GM06990 (cell line): ENCODE results near the gene HDHD5.
A peak's percentile ranks its signal among the peaks of the same experiment; 100 is the strongest.

Source experiments
- DNase-seq: peaks from one replicate; pipeline ENCODE4 v3.0.0-alpha.2; 2011; ENCODE audit not compliant: insufficient read length; ENCODE audit errors: extremely low read depth
- H3K27me3 ChIP-seq: replicated peaks from 2 replicates; pipeline ENCODE4 v1.6.0; 2011; ENCODE audit warnings: low read length; ENCODE audit not compliant: control insufficient read depth, insufficient read depth
- H3K36me3 ChIP-seq: 2 replicates; pipeline ENCODE4 v1.5.1; 2011; ENCODE audit warnings: low read length; ENCODE audit not compliant: control insufficient read depth, insufficient read depth
- H3K4me3 ChIP-seq: replicated peaks from 2 replicates; pipeline ENCODE4 v1.5.1; 2011; ENCODE audit warnings: low read depth, mild to moderate bottlenecking, control low read depth, low read length
- TF ChIP-seq, protein P1 (sequence below): IDR thresholded peaks from 2 replicates; pipeline ENCODE4 v1.5.1; 2011; ENCODE audit warnings: low read length, control low read depth, mild to moderate bottlenecking, inconsistent platforms; ENCODE audit not compliant: insufficient read depth, poor library complexity, severe bottlenecking

The HDHD5 gene

DNA sequence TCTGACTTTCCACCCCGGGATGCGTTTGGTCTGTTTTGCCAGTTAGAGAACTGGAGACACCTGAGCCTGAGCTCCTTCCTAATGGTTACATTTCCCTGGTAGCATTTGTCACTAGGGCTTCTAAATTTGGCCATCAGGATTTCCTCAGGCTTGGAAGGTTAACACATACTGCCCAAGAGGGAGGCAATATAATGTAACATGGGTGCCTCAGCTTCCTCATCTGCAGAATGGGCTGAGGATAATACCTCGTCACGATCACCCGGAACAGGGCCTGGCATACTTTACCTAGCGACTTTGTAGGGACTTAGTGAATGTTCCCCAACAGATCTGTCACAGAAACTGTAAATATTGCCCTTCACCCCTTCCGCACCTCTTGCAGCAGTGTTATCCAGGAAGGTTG lies 63.0 kb downstream of the HDHD5 start:
- H3K4me3 ChIP-seq, result no peak overlapping the region
- H3K27me3 ChIP-seq, result no peaks in the 10 kb centered on the region
- no peak for DNase-seq
- peaks cover 5% of the 10 kb centered on the region for H3K36me3 ChIP-seq
- TF ChIP-seq, protein P1, sequence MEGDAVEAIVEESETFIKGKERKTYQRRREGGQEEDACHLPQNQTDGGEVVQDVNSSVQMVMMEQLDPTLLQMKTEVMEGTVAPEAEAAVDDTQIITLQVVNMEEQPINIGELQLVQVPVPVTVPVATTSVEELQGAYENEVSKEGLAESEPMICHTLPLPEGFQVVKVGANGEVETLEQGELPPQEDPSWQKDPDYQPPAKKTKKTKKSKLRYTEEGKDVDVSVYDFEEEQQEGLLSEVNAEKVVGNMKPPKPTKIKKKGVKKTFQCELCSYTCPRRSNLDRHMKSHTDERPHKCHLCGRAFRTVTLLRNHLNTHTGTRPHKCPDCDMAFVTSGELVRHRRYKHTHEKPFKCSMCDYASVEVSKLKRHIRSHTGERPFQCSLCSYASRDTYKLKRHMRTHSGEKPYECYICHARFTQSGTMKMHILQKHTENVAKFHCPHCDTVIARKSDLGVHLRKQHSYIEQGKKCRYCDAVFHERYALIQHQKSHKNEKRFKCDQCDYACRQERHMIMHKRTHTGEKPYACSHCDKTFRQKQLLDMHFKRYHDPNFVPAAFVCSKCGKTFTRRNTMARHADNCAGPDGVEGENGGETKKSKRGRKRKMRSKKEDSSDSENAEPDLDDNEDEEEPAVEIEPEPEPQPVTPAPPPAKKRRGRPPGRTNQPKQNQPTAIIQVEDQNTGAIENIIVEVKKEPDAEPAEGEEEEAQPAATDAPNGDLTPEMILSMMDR, result no peak

DNA sequence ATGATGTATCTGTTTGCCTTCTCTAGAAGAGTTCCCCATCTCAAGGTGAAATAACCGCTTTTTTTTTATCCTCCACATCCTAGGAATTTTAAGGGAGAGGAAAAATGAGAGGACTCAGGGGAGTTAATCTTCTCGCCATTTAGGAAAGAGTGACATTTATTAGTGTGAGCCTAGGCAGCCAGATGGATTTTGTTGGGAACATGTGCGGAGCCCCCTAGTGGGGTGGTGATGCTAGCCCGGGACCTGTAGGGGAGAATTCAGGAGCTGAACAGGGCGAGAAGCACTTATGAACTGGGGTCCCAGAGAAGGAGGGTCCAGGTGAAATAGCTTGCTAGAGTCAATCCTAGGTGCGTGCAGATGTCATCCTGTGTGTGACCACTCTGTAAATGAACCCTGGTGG lies 63.5 kb downstream of the HDHD5 start:
- H3K36me3 ChIP-seq, result peaks cover 5% of the 10 kb centered on the region
- H3K27me3 ChIP-seq, result no peaks in the 10 kb centered on the region
- TF ChIP-seq, protein P1, result peak; percentile 47
- no peak for DNase-seq
- no peak overlapping the region for H3K4me3 ChIP-seq

DNA sequence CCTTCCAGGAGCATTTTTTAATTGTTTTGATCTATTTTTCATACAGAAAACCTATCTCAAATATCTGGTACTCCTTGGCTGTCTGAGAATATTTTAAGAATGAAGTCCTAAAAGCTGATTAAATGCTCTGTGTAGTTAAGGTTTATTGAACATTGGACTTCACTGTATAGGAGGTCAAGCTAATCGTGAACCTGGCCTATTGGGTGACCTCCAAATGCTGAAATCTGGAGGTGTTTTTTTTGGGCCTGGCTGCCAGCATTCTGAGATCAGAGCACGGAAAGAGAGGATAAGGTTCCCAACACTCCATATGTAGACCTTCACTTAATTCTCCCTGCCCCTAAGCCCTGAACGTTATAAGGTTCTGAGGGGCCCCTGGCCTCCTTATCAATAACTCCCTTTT lies 66.0 kb downstream of the HDHD5 start:
- Histone ChIP-seq H3K4me3 (no peak overlapping the region), H3K36me3 (no peaks in the 10 kb centered on the region; the same call in 1 of the 2 replicates)
- TF ChIP-seq, protein P1, result no peak

DNA sequence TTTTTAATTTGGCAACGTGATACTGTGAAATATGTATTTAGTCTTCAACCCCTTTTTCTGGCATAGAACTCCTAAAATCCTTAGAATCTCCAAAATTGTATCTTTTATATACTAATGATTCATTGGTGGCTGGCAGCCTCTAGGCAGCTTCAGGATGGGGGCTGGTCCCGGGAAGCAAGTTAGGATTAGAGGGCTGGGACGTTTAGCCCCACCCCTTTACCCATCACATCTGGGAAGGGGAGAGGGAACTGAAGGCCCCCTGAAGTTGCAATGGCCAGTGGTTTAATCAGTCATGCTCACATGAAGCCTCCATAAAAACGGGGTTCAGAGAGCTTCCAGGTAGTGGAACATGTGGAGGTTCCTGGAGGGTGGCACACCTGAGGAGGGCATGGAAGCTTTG lies 67.2 kb downstream of the HDHD5 start:
- TF ChIP-seq, protein P1, result no peak
- no peak overlapping the region for H3K4me3 ChIP-seq
- no peaks in the 10 kb centered on the region for H3K27me3 ChIP-seq
- no peak for DNase-seq
- no peaks in the 10 kb centered on the region; the same call in 1 of the 2 replicates for H3K36me3 ChIP-seq

More for the DNA sequence above, 66.0 kb downstream of the HDHD5 start:
- no peak for DNase-seq
- no peaks in the 10 kb centered on the region for H3K27me3 ChIP-seq

DNA sequence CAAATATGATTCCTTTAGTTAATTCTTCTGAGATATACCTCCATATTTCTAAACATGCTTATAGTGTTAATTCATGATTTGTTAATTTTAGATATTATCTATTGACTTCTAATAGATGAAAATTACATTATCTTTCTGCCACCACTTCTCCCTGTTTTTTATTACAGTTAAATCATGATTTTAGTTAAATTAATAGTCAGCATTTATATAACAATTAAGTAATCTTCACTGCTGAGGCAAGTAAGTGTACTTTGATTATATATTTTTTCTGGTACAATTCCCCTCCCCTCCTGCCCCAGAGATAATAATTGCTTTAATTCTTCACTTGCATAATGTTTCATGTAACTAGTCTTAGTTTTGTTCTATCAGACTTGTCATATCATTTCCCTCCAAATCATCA lies 68.5 kb downstream of the HDHD5 start:
- Histone ChIP-seq H3K27me3 (no peaks in the 10 kb centered on the region), H3K36me3 (no peaks in the 10 kb centered on the region), H3K4me3 (no peak overlapping the region)
- TF ChIP-seq, protein P1, result no peak
- no peak for DNase-seq
